Esophagus muscularis mucosa (tissue), 4 donors: ENCODE results near the gene HOXB8. TPM values are rescaled to one million over a fixed set of nuclear protein-coding genes. Genes with fewer than 3 reads are reported as not detected.

Source experiments
- DNase-seq: peaks from one replicate; pipeline ENCODE4 v3.0.0-alpha.2; 2017; ENCODE audit errors: extremely low spot score
- H3K27ac ChIP-seq, 4 donors: fragments of 200-600 bp; sonication (generic); replicated peaks in 1 of 4; 1 replicate in 3 of 4; 2 replicates in 1 of 4; pipeline ENCODE4 v1.5.1; 2016 to 2019; ENCODE audit warnings: mild to moderate bottlenecking in 1 of 4
- H3K27me3 ChIP-seq, 4 donors: fragments of 200-600 bp; sonication (generic); one replicate each; pipeline versions ENCODE4 v1.5.1 to v1.6.0; 2016 to 2019
- H3K36me3 ChIP-seq, 4 donors: fragments of 200-600 bp; sonication (generic); one replicate each; pipeline ENCODE4 v1.5.1; 2016 to 2019
- H3K4me1 ChIP-seq, 4 donors: fragments of 200-600 bp; sonication (generic); one replicate each; pipeline ENCODE4 v1.5.1; 2016 to 2019
- H3K4me3 ChIP-seq, 4 donors: fragments of 200-600 bp; sonication (generic); 1 replicate in 2 of 4; 2 replicates in 2 of 4; pipeline ENCODE4 v1.5.1; 2016 to 2019; ENCODE audit warnings: mild to moderate bottlenecking in 4 of 4, moderate library complexity in 1 of 4
- H3K9me3 ChIP-seq, 4 donors: fragments of 200-600 bp; sonication (generic); 1 replicate in 3 of 4; 2 replicates in 1 of 4; pipeline ENCODE4 v1.5.1; 2016 to 2019
- CTCF ChIP-seq, 3 experiments: fragments of 200-600 bp in 2 of 3; fragments of 450-650 bp in 1 of 3; sonication (generic) in 2 of 3; IDR thresholded peaks; one replicate each; pipeline ENCODE4 v1.5.1; 2017 to 2019; ENCODE audit warnings: antibody characterized with exemption in 3 of 3, mild to moderate bottlenecking in 2 of 3, moderate library complexity in 1 of 3
- EP300 ChIP-seq: sonication (generic); formaldehyde crosslinking; IDR thresholded peaks from one replicate; pipeline ENCODE4 v1.6.1; 2017; ENCODE audit warnings: antibody characterized with exemption
- POLR2A ChIP-seq: fragments of 450-650 bp; IDR thresholded peaks from one replicate; pipeline ENCODE4 v1.6.1; 2017; ENCODE audit warnings: antibody characterized with exemption, moderate library complexity, mild to moderate bottlenecking, low read depth
- POLR2AphosphoS5 ChIP-seq, 2 donors: sonication (generic); formaldehyde crosslinking; IDR thresholded peaks; one replicate each; pipeline ENCODE4 v1.6.1; 2017; ENCODE audit warnings: antibody characterized with exemption in 2 of 2
- WGBS: methylation state at CpG from one replicate; pipeline ENCODE4 v1.1.5; 2018; 5-methylcytosine and 5-hydroxymethylcytosine counted together
- intact Hi-C: fragments of 100-400 bp; cut with DNase I; formaldehyde crosslinking; loops from one replicate; pipeline ENCODE4 v1.15.1; 2023
- total RNA-seq, 4 donors: library from RNA; depleted of rRNA; stranded (reverse); fragments of >200 nt; gene quantifications; one replicate each; pipeline versions ENCODE4 v1.1.0 to v1.2.1, GENCODE V29; 2016

HOXB8 gene
- total RNA-seq, 4 donors from 2014 or later, result not detected

DNA sequence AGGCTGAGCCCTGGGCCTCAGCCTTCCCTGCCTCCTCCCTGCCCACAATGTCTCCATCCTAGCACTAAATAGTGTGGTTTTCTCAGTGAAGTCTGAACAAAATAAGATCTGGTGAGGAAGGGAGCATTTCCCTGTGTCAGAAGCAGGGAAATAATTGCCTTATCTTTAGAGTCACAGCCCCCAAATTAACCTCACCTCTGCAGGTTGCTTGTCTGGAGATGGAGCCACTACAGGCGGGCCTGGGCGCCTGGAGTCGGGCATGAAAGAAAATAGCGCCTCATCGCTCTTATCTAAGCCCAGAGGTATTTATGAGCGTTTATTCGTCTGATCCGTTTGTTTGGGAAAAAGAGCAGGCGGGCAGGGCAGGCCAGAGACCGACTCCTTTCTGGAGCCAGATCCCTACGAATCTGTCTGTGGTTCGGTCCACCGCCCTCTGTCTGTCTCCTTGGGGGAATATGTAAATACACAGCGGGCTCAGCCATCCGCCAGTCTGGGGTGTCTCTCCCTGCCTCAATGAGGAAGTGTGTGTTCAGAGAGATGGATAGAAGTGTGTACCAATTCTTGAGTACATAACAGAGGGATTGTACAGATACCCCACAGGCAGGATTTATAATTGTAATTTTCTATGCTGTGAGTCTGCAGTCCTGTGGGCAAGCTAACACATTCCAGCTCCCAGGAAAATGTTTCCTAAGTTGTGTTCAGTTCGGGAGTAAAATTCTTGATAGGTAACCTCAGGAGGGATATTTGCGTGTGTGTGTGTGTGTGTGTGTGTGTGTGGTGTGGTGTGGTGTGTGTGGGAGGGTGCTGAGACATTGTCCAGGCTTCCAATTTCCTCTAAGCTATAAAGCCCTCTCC, 14.6 kb downstream of the HOXB8 start:
- H3K4me3 ChIP-seq, result no peak overlapping the region
- no peak for DNase-seq
- peaks cover 26 to 48% (median 38%) of the 10 kb centered on the region in 4 donors for H3K4me1 ChIP-seq
- H3K9me3 ChIP-seq, result no peaks in the 10 kb centered on the region
- 68% methylated on average over 17 of the region's 17 CpGs for WGBS
- TF ChIP-seq CTCF (IDR thresholded peaks at IDR 0.05) (no peak), EP300 (no peak), POLR2AphosphoS5 (IDR thresholded peaks at IDR 0.05) (no peak), POLR2A (no peak)
- intact Hi-C loops, result no loop called here
- H3K27ac ChIP-seq, result no peak overlapping the region
- H3K36me3 ChIP-seq, result no peaks in the 10 kb centered on the region
- H3K27me3 ChIP-seq, result peaks cover 12 to 100% (median 85%) of the 10 kb centered on the region in 4 donors

GRCh38 chr17:48599354-48599753, 15.7 kb downstream of the HOXB8 start:
- no peak overlapping the region for H3K27ac ChIP-seq
- peaks cover 26 to 54% (median 41%) of the 10 kb centered on the region in 4 donors for H3K4me1 ChIP-seq
- intact Hi-C loops, result no loop called here
- TF ChIP-seq POLR2AphosphoS5 (IDR thresholded peaks at IDR 0.05) (no peak), EP300 (no peak), POLR2A (no peak), CTCF (IDR thresholded peaks at IDR 0.05) (no peak)
- DNase-seq, result no peak
- no peaks in the 10 kb centered on the region for H3K36me3 ChIP-seq
- no peak overlapping the region for H3K4me3 ChIP-seq
- H3K9me3 ChIP-seq, result no peaks in the 10 kb centered on the region
- 63% methylated on average over 5 of the region's 5 CpGs for WGBS
- peaks cover 14 to 100% (median 79%) of the 10 kb centered on the region in 4 donors for H3K27me3 ChIP-seq

- TF ChIP-seq POLR2A (no peak), EP300 (no peak), CTCF (IDR thresholded peaks at IDR 0.05) (no peak), POLR2AphosphoS5 (IDR thresholded peaks at IDR 0.05) (no peak)
- Histone ChIP-seq H3K4me1 (peaks cover 29 to 55% (median 48%) of the 10 kb centered on the region in 4 donors), H3K9me3 (no peaks in the 10 kb centered on the region), H3K36me3 (no peaks in the 10 kb centered on the region), H3K27me3 (peaks cover 14 to 100% (median 74%) of the 10 kb centered on the region in 4 donors), H3K4me3 (no peak overlapping the region), H3K27ac (no peak overlapping the region)
- no peak for DNase-seq
- 51% methylated on average over 7 of the region's 7 CpGs for WGBS
- intact Hi-C loops, result no loop called here
Measured at GRCh38 chr17:48598736-48599135, 16.4 kb downstream of the HOXB8 start.

DNA sequence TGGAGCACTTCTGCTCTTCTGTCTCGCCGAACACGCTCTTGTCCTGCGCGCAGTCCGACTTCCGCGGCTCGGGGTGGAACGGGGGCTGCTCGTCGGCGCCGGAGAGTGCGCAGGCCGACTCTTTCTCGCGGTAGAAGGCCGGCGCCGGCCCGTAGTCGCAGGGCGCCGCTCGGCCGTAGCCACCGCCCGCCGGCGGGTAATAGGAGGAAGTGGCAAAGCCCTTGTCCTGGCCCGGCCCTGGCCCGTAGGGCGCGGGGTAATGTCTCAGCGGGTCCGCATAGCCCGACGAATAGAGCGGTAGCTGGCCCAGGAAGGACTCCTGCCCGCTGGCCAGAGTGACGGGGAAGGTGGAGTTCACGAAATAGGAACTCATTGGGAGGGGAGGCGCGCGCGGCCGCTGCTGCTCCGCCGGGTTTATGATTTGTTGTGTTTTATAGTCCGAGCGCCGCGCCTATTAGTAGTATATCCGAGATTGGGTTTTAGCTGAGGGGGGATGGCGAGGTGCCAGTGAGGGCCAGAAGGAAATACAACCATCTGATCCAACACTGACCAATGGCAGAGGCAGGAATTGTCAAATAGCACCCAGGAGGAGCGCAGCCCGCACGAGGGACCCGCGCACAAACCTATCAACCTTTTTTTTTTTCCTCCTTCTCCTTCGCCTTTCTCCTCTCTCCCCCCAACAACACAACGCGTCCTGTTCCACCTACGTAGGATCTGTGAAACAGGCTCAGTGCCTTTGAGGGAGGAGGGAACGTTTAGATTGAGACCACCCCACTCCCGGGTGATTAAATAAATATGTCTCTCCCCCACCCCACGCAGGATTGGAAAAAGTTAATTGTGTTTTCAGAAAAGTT, 17.1 kb downstream of the HOXB8 start:
- WGBS, result 4% methylated on average over 28 of the region's 68 CpGs

GRCh38 chr17:48597528-48597777, 17.6 kb downstream of the HOXB8 start:
- Histone ChIP-seq H3K4me3 (peak overlapping the region; percentile 56 to 60 (median 57)), H3K27ac (peak overlapping the region in 3 of 4 donors; percentile 51 to 66 (median 63)), H3K4me1 (peaks cover 36 to 60% (median 54%) of the 10 kb centered on the region in 4 donors), H3K36me3 (no peaks in the 10 kb centered on the region), H3K9me3 (no peaks in the 10 kb centered on the region), H3K27me3 (peaks cover 14 to 97% (median 62%) of the 10 kb centered on the region in 4 donors)
- DNase-seq, result no peak
- TF ChIP-seq POLR2AphosphoS5 (IDR thresholded peaks at IDR 0.05) (no peak), CTCF (IDR thresholded peaks at IDR 0.05) (no peak), POLR2A (no peak), EP300 (no peak)
- intact Hi-C loops, result no loop called here
- 3% methylated on average over 8 of the region's 16 CpGs for WGBS

More for the DNA sequence above, 17.1 kb downstream of the HOXB8 start:
- no peak for DNase-seq
- Histone ChIP-seq H3K9me3 (no peaks in the 10 kb centered on the region), H3K4me1 (peaks cover 34 to 60% (median 54%) of the 10 kb centered on the region in 4 donors), H3K27ac (peak overlapping the region in 3 of 4 donors; percentile 51 to 66 (median 63)), H3K36me3 (no peaks in the 10 kb centered on the region), H3K27me3 (peaks cover 14 to 97% (median 66%) of the 10 kb centered on the region in 4 donors), H3K4me3 (peak overlapping the region; percentile 56 to 60 (median 57))
- intact Hi-C loops, result no loop called here
- TF ChIP-seq POLR2AphosphoS5 (IDR thresholded peaks at IDR 0.05) (peak; percentile 31 to 38), EP300 (no peak)
